DMS53 treated with DMSO at 0.1 percent for 48 hours (cell line): ENCODE data around the gene ZSCAN1.

Experiments
- DNase-seq: peaks from one replicate; lab custom pipeline; 2025; ENCODE audit not compliant: unreplicated experiment; lab: John Stamatoyannopoulos, UW

Gene ZSCAN1

GRCh38 chr19:58079792-58080191 lies 46.0 kb downstream of the ZSCAN1 start:
- no peak for DNase-seq

- DNase-seq = no peak
Measured at GRCh38 chr19:58083021-58083420, 49.2 kb downstream of the ZSCAN1 start.

GRCh38 chr19:58084596-58085347 lies 50.9 kb downstream of the ZSCAN1 start:
- DNase-seq = no peak

GRCh38 chr19:58085348-58085875 lies 51.6 kb downstream of the ZSCAN1 start:
- DNase-seq = no peak

- no peak for DNase-seq
Measured at GRCh38 chr19:58086825-58087710, 53.2 kb downstream of the ZSCAN1 start.

GRCh38 chr19:58088521-58089052 lies 54.8 kb downstream of the ZSCAN1 start:
- no peak for DNase-seq

GRCh38 chr19:58089846-58090245 lies 56.0 kb downstream of the ZSCAN1 start:
- DNase-seq = no peak

- no peak for DNase-seq
Measured at GRCh38 chr19:58091251-58091995, 57.6 kb downstream of the ZSCAN1 start.

GRCh38 chr19:58093071-58093470 lies 59.2 kb downstream of the ZSCAN1 start:
- no peak for DNase-seq

GRCh38 chr19:58095328-58095727 lies 61.5 kb downstream of the ZSCAN1 start:
- DNase-seq = no peak

GRCh38 chr19:58096884-58097283 lies 63.1 kb downstream of the ZSCAN1 start:
- no peak for DNase-seq

GRCh38 chr19:58097349-58097748 lies 63.5 kb downstream of the ZSCAN1 start:
- no peak for DNase-seq

- peak; percentile 69 for DNase-seq
Measured at GRCh38 chr19:58097781-58098681, 64.2 kb downstream of the ZSCAN1 start, which contains the start of gene ZSCAN18. Gene ZSCAN18 (minus strand): TSS chr19:58098231. CDS start chr19:58090267, 7,964 bp downstream.

GRCh38 chr19:58098682-58098998 lies 64.8 kb downstream of the ZSCAN1 start:
- DNase-seq = no peak
